Mesenchymal stem cell (in vitro differentiated cells and primary cell): ENCODE results near the gene WNT11.

ENCODE experiments used
- DNase-seq: peaks from one replicate; pipeline ENCODE4 v3.0.0-alpha.2; 2013
- H2AFZ ChIP-seq: one replicate; pipeline ENCODE4 v1.6.1; 2013; ENCODE audit warnings: low read depth, mild to moderate bottlenecking, control low read depth, inconsistent platforms, low read length, moderate library complexity
- H2AK5ac ChIP-seq: 2 replicates; pipeline ENCODE4 v1.6.1; 2013; ENCODE audit warnings: low read length, moderate library complexity, mild to moderate bottlenecking, inconsistent platforms; ENCODE audit not compliant: severe bottlenecking
- H2BK120ac ChIP-seq: one replicate; pipeline ENCODE4 v1.6.1; 2013; ENCODE audit warnings: low read depth, mild to moderate bottlenecking, inconsistent platforms, low read length, moderate library complexity
- H2BK12ac ChIP-seq, 2 experiments: one replicate each; pipeline ENCODE4 v1.6.1; 2013; ENCODE audit warnings: inconsistent platforms in 2 of 2, low read length in 2 of 2, mild to moderate bottlenecking in 2 of 2, moderate library complexity in 2 of 2, control low read depth in 1 of 2
- H2BK15ac ChIP-seq: one replicate; pipeline ENCODE4 v1.6.1; 2013; ENCODE audit warnings: mild to moderate bottlenecking, low read depth, inconsistent platforms; ENCODE audit not compliant: poor library complexity, severe bottlenecking
- H2BK5ac ChIP-seq: 2 replicates; pipeline ENCODE4 v1.6.1; 2013; ENCODE audit warnings: low read depth, mild to moderate bottlenecking, low read length, control low read depth, inconsistent platforms; ENCODE audit not compliant: poor library complexity, severe bottlenecking
- H3K14ac ChIP-seq, 2 experiments: one replicate each; pipeline ENCODE4 v1.6.1; 2013; ENCODE audit warnings: inconsistent platforms in 2 of 2, low read length in 2 of 2, control low read depth in 1 of 2, mild to moderate bottlenecking in 1 of 2, moderate library complexity in 1 of 2
- H3K18ac ChIP-seq, 2 experiments: one replicate each; pipeline ENCODE4 v1.6.1; 2013; ENCODE audit warnings: inconsistent platforms in 2 of 2, low read length in 2 of 2, control low read depth in 1 of 2, low read depth in 1 of 2, mild to moderate bottlenecking in 1 of 2
- H3K23ac ChIP-seq, 2 experiments: one replicate each; pipeline ENCODE4 v1.6.1; 2013; ENCODE audit warnings: inconsistent platforms in 2 of 2, low read length in 2 of 2, mild to moderate bottlenecking in 2 of 2, moderate library complexity in 2 of 2, control low read depth in 1 of 2
- H3K27ac ChIP-seq: 2 replicates; pipeline ENCODE4 v1.5.1; 2013; ENCODE audit warnings: mild to moderate bottlenecking, moderate library complexity, low read length, control low read depth, inconsistent platforms; ENCODE audit not compliant: poor library complexity, severe bottlenecking
- H3K27me3 ChIP-seq, 2 experiments: 2 replicates each; pipeline versions ENCODE4 v1.6.1 to v1.7.0; 2013; ENCODE audit warnings: low read length in 2 of 2, mild to moderate bottlenecking in 2 of 2, moderate library complexity in 2 of 2, control low read depth in 1 of 2, inconsistent platforms in 1 of 2; ENCODE audit not compliant: control insufficient read depth in 1 of 2, insufficient read depth in 1 of 2
- H3K36me3 ChIP-seq, 2 experiments: 2 replicates each; pipeline versions ENCODE4 v1.6.1 to v1.7.0; 2013; ENCODE audit warnings: low read length in 2 of 2, control low read depth in 1 of 2, inconsistent platforms in 1 of 2, low read depth in 1 of 2, mild to moderate bottlenecking in 1 of 2; ENCODE audit not compliant: insufficient read depth in 2 of 2, control insufficient read depth in 1 of 2
- H3K4ac ChIP-seq, 2 experiments: one replicate each; pipeline ENCODE4 v1.6.1; 2013; ENCODE audit warnings: inconsistent platforms in 2 of 2, low read length in 2 of 2, mild to moderate bottlenecking in 2 of 2, moderate library complexity in 2 of 2, control low read depth in 1 of 2, low read depth in 1 of 2
- H3K4me1 ChIP-seq: 2 replicates; pipeline ENCODE4 v1.6.1; 2013; ENCODE audit warnings: low read depth, low read length, control low read depth; ENCODE audit not compliant: control insufficient read depth, insufficient read depth
- H3K4me2 ChIP-seq: 2 replicates; pipeline ENCODE4 v1.6.1; 2013; ENCODE audit warnings: low read length, mild to moderate bottlenecking, inconsistent platforms; ENCODE audit not compliant: poor library complexity, severe bottlenecking
- H3K4me3 ChIP-seq, 2 experiments: 2 replicates each; pipeline versions ENCODE4 v1.5.1 to v1.7.0; 2013; ENCODE audit warnings: low read length in 2 of 2, mild to moderate bottlenecking in 2 of 2, control low read depth in 1 of 2, low read depth in 1 of 2; ENCODE audit not compliant: insufficient read depth in 1 of 2
- H3K79me1 ChIP-seq: replicated peaks from 2 replicates; pipeline ENCODE4 v1.6.1; 2013; ENCODE audit warnings: mild to moderate bottlenecking, control low read depth, low read length, inconsistent platforms; ENCODE audit not compliant: poor library complexity, severe bottlenecking
- H3K9ac ChIP-seq: 2 replicates; pipeline ENCODE4 v1.7.0; 2013; ENCODE audit warnings: mild to moderate bottlenecking, low read length, moderate library complexity
- H3K9me3 ChIP-seq: 2 replicates; pipeline ENCODE4 v1.7.0; 2013; ENCODE audit warnings: mild to moderate bottlenecking, low read length; ENCODE audit not compliant: control insufficient read depth
- H4K8ac ChIP-seq: one replicate; pipeline ENCODE4 v1.6.1; 2013; ENCODE audit warnings: inconsistent platforms, mild to moderate bottlenecking, low read length, moderate library complexity
- H4K91ac ChIP-seq: one replicate; pipeline ENCODE4 v1.6.1; 2013; ENCODE audit warnings: mild to moderate bottlenecking, low read length, inconsistent platforms
- WGBS: methylation state at CpG from one replicate; pipeline ENCODE4 v1.1.7; 2013; ENCODE audit warnings: mixed read lengths; 5-methylcytosine and 5-hydroxymethylcytosine counted together

Gene WNT11

GRCh38 chr11:76174330-76174729 is 32.0 kb downstream of the WNT11 start:
- H2BK15ac ChIP-seq, result no peak overlapping the region
- H2BK12ac ChIP-seq, result no peak overlapping the region
- no peak overlapping the region for H3K14ac ChIP-seq
- H3K27me3 ChIP-seq, result peaks cover 5 to 38% of the 10 kb centered on the region in 2 experiments
- H4K91ac ChIP-seq, result no peak overlapping the region
- H3K4me2 ChIP-seq, result no peak overlapping the region
- peaks cover 3% of the 10 kb centered on the region for H3K4me1 ChIP-seq
- DNase-seq, result no peak
- H2BK5ac ChIP-seq, result no peak overlapping the region
- no peak overlapping the region for H3K23ac ChIP-seq
- H2AFZ ChIP-seq, result no peak overlapping the region
- no peak overlapping the region for H3K27ac ChIP-seq
- H3K9ac ChIP-seq, result no peak overlapping the region
- H3K9me3 ChIP-seq, result no peaks in the 10 kb centered on the region
- H3K4me3 ChIP-seq, result no peak overlapping the region
- no peak overlapping the region for H3K4ac ChIP-seq
- no peak overlapping the region for H3K18ac ChIP-seq
- no peak overlapping the region for H2BK120ac ChIP-seq
- 90% methylated on average over 5 of the region's 5 CpGs for WGBS
- H4K8ac ChIP-seq, result no peak overlapping the region
- no peaks in the 10 kb centered on the region for H3K36me3 ChIP-seq
- H3K79me1 ChIP-seq, result no peaks in the 10 kb centered on the region
- no peak overlapping the region for H2AK5ac ChIP-seq

- H2BK5ac ChIP-seq, result no peak overlapping the region
- no peak overlapping the region for H3K18ac ChIP-seq
- H2BK120ac ChIP-seq, result no peak overlapping the region
- H2BK15ac ChIP-seq, result no peak overlapping the region
- no peaks in the 10 kb centered on the region for H3K79me1 ChIP-seq
- no peak overlapping the region for H3K9ac ChIP-seq
- H4K91ac ChIP-seq, result no peak overlapping the region
- H3K36me3 ChIP-seq, result no peaks in the 10 kb centered on the region
- peaks cover 3% of the 10 kb centered on the region for H3K4me1 ChIP-seq
- H3K4ac ChIP-seq, result no peak overlapping the region
- H3K4me3 ChIP-seq, result no peak overlapping the region
- H2AK5ac ChIP-seq, result no peak overlapping the region
- no peak overlapping the region for H3K4me2 ChIP-seq
- no peak overlapping the region for H2BK12ac ChIP-seq
- 93% methylated on average over 6 of the region's 8 CpGs for WGBS
- no peak overlapping the region for H3K14ac ChIP-seq
- H2AFZ ChIP-seq, result no peak overlapping the region
- peaks cover 7 to 45% of the 10 kb centered on the region in 2 experiments for H3K27me3 ChIP-seq
- no peak overlapping the region for H3K27ac ChIP-seq
- no peaks in the 10 kb centered on the region for H3K9me3 ChIP-seq
- no peak overlapping the region for H3K23ac ChIP-seq
- H4K8ac ChIP-seq, result no peak overlapping the region
- no peak for DNase-seq
Measured at GRCh38 chr11:76173663-76174062, 32.6 kb downstream of the WNT11 start.

GRCh38 chr11:76172583-76172982 is 33.7 kb downstream of the WNT11 start:
- 69% methylated on average over 13 of the region's 13 CpGs for WGBS

GRCh38 chr11:76170468-76170867 is 35.8 kb downstream of the WNT11 start:
- Histone ChIP-seq H3K18ac (no peak overlapping the region), H4K91ac (no peak overlapping the region), H4K8ac (no peak overlapping the region), H3K4me2 (no peak overlapping the region), H3K4me1 (peaks cover 8% of the 10 kb centered on the region), H3K27me3 (peaks cover 22 to 68% of the 10 kb centered on the region in 2 experiments), H2BK15ac (no peak overlapping the region), H2AFZ (no peak overlapping the region), H3K9me3 (no peaks in the 10 kb centered on the region), H2BK120ac (no peak overlapping the region), H2BK12ac (no peak overlapping the region), H3K27ac (no peak overlapping the region), H3K23ac (peak overlapping the region in 1 of 2 experiments; percentile 9), H3K4ac (no peak overlapping the region), H3K4me3 (no peak overlapping the region), H3K14ac (no peak overlapping the region), H3K9ac (no peak overlapping the region), H2AK5ac (no peak overlapping the region), H3K36me3 (no peaks in the 10 kb centered on the region), H2BK5ac (no peak overlapping the region), H3K79me1 (no peaks in the 10 kb centered on the region)
- DNase-seq, result no peak
- WGBS, result 69% methylated on average over 4 of the region's 4 CpGs

More at GRCh38 chr11:76172583-76172982, 33.7 kb downstream of the WNT11 start:
- H2AK5ac ChIP-seq, result no peak overlapping the region
- H3K27ac ChIP-seq, result no peak overlapping the region
- no peak overlapping the region for H4K8ac ChIP-seq
- H3K9ac ChIP-seq, result no peak overlapping the region
- H3K4ac ChIP-seq, result no peak overlapping the region
- no peak overlapping the region for H3K14ac ChIP-seq
- H3K27me3 ChIP-seq, result peaks cover 12 to 52% of the 10 kb centered on the region in 2 experiments
- H2BK5ac ChIP-seq, result no peak overlapping the region
- no peak overlapping the region for H2BK15ac ChIP-seq
- H2AFZ ChIP-seq, result no peak overlapping the region
- no peak overlapping the region for H3K4me3 ChIP-seq
- H2BK12ac ChIP-seq, result no peak overlapping the region
- H4K91ac ChIP-seq, result no peak overlapping the region
- peaks cover 4% of the 10 kb centered on the region for H3K4me1 ChIP-seq
- no peaks in the 10 kb centered on the region for H3K79me1 ChIP-seq
- H3K23ac ChIP-seq, result no peak overlapping the region
- no peak overlapping the region for H2BK120ac ChIP-seq
- no peak for DNase-seq
- no peak overlapping the region for H3K18ac ChIP-seq
- H3K4me2 ChIP-seq, result no peak overlapping the region
- no peaks in the 10 kb centered on the region for H3K36me3 ChIP-seq
- no peaks in the 10 kb centered on the region for H3K9me3 ChIP-seq
